ENCODE measurements around the gene GOLGA6L2. TPM values are rescaled to one million over a fixed set of nuclear protein-coding genes. Genes with fewer than 3 reads are reported as not detected.
"Not testable (repeated sequence)": the region's sequence is repeated elsewhere in the genome, so short reads cannot be mapped to it uniquely, and the experiment has no call there.

The GOLGA6L2 gene
- total RNA-seq, 1 experiment from 2014 or later = not detected

DNA sequence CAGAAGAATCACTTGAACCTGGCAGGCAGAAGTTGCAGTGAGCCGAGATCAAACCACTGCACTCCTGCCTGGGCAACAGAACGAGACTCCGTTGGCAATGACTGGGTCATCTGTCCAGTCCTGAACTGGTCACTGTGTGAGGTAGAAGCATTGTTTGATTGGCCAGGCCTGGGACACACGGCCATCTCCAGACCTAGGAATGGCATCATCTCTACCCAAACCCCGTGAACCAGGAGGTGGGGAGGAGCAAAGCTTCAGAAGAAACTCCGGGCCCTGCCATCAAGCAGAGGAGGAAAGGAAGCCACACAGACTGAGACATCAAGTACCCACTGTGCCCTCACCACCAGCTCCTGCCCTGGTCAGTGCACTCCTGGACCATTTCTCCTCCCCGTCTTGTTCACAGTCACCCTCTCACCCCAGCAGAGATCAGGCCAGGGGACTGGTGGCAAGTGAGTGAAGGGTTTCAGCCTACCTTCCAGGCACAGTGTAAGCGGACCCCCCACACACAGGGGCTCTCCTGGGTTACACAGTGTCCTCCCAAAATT lies 31.6 kb downstream of the GOLGA6L2 start:
- H3K18ac ChIP-seq (ENCODE audit: insufficient read length, low read depth, low read length) = no peak overlapping the region
- no peaks in the 10 kb centered on the region for H3K23me2 ChIP-seq (ENCODE audit: insufficient read length, low read depth, low read length, poor library complexity, severe bottlenecking)
- no peak overlapping the region for H2BK20ac ChIP-seq (ENCODE audit: low read depth, low read length, poor library complexity, severe bottlenecking)
- H4K20me1 ChIP-seq (ENCODE audit: control insufficient read depth, insufficient read depth, insufficient read length) = no peaks in the 10 kb centered on the region
- no peak overlapping the region for H2BK120ac ChIP-seq (ENCODE audit: low read depth, low read length, poor library complexity, severe bottlenecking)
- H3K23ac ChIP-seq (ENCODE audit: insufficient read length, low read depth, low read length) = no peak overlapping the region
- no peak overlapping the region for H3K27ac ChIP-seq (ENCODE audit: insufficient read length, low read depth, low read length)
- no peak overlapping the region for H4K8ac ChIP-seq (replicated peaks; ENCODE audit: insufficient read length, low read depth, low read length)
- TF ChIP-seq, protein P1, sequence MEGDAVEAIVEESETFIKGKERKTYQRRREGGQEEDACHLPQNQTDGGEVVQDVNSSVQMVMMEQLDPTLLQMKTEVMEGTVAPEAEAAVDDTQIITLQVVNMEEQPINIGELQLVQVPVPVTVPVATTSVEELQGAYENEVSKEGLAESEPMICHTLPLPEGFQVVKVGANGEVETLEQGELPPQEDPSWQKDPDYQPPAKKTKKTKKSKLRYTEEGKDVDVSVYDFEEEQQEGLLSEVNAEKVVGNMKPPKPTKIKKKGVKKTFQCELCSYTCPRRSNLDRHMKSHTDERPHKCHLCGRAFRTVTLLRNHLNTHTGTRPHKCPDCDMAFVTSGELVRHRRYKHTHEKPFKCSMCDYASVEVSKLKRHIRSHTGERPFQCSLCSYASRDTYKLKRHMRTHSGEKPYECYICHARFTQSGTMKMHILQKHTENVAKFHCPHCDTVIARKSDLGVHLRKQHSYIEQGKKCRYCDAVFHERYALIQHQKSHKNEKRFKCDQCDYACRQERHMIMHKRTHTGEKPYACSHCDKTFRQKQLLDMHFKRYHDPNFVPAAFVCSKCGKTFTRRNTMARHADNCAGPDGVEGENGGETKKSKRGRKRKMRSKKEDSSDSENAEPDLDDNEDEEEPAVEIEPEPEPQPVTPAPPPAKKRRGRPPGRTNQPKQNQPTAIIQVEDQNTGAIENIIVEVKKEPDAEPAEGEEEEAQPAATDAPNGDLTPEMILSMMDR (conservative IDR thresholded peaks at IDR 0.05) = no peak
- no peak overlapping the region for H4K91ac ChIP-seq (ENCODE audit: insufficient read length, low read depth, low read length)
- H3K4me3 Mint-ChIP-seq = no peak overlapping the region
- no peak overlapping the region for H3K14ac ChIP-seq (ENCODE audit: insufficient read depth, low read length)
- no peak overlapping the region for H4K5ac ChIP-seq (ENCODE audit: insufficient read length, low read depth, low read length)
- no peaks in the 10 kb centered on the region for H3K79me2 ChIP-seq (ENCODE audit: insufficient read depth, low read length)
- no peak overlapping the region for H3T11ph ChIP-seq (ENCODE audit: low read length)
- no peak overlapping the region for H3K4me2 ChIP-seq (ENCODE audit: insufficient read depth, insufficient read length, low read length)
- H3K27me3 Mint-ChIP-seq (ENCODE audit: low read depth) = no peaks in the 10 kb centered on the region
- no peak overlapping the region for H2BK5ac ChIP-seq (ENCODE audit: insufficient read length, low read length)
- H3K9ac ChIP-seq (ENCODE audit: extremely low read depth, insufficient read length, low read length) = no peak overlapping the region
- no peak overlapping the region for H3K4ac ChIP-seq (ENCODE audit: low read depth, low read length)
- H2BK12ac ChIP-seq (ENCODE audit: insufficient read length, low read depth, low read length) = no peak overlapping the region
- DNase-seq = no peak
- no CpG with 5 or more reads among the region's 8 CpGs for WGBS (ENCODE audit: extremely low coverage, insufficient read length, low lambda C conversion rate)
- H3K9me3 Mint-ChIP-seq = peaks cover 65 to 70% of the 10 kb centered on the region in 2 experiments
- H3K4me1 Mint-ChIP-seq = peaks cover 0 to 7% of the 10 kb centered on the region in 2 experiments; a peak in 1 of 4 replicates
- peaks cover 3 to 10% (median 4%) of the 10 kb centered on the region in 3 experiments; a peak in 3 of 7 replicates for H3K36me3 Mint-ChIP-seq (ENCODE audit: insufficient read depth in 1 of 3, low read depth in 3 of 3)
- no peak overlapping the region for H2AFZ ChIP-seq (ENCODE audit: low read length)
- no peaks in the 10 kb centered on the region for H3K79me1 ChIP-seq (ENCODE audit: insufficient read depth, low read depth, low read length, poor library complexity, severe bottlenecking)
- H3K56ac ChIP-seq (ENCODE audit: insufficient read length, low read depth, low read length) = no peak overlapping the region
- H3K27ac Mint-ChIP-seq = no peak overlapping the region
- no peak overlapping the region for H2AK5ac ChIP-seq (ENCODE audit: insufficient read length, low read length)
- H3K9me3 ChIP-seq (ENCODE audit: control insufficient read depth, low read depth, low read length) = peaks cover 18% of the 10 kb centered on the region
- no peak overlapping the region for H2BK15ac ChIP-seq (ENCODE audit: low read depth, low read length)
- H3K4me1 ChIP-seq (ENCODE audit: insufficient read depth, low read length) = no peaks in the 10 kb centered on the region
- H3K27me3 ChIP-seq (ENCODE audit: insufficient read depth, low read length) = no peaks in the 10 kb centered on the region

DNA sequence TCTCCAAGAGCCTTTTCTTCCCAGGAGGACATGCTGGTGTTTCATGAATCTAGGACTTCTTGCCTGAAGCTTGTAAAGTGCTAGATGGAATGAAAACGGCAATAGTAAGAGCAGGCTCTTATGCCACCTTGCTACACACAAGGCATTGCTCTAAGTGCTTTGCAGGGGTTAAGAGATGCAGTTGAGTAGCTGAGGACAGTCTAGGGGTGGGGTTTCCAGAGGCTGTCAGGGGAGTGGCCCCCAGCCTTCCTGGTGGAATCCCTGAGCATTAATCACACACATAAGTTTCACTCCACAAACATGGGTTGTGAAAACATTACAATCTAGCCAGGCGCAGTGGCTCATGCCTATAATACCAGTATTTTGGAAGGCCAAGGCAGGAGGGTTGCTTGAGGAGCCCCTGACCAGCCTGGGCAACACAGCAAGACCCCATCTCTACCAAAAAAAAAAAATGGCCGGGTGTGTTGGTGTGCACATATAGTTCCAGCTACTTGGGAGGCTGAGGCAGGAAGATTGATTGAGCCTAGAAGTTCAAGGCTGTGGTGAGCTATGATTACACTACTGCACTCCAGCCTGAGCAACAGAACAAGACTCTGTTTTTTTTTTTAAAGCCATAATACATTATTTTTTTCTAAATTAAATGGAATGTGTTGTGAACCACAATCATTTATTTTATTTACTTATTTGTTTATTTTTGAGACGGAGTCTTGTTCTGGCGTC lies 34.0 kb downstream of the GOLGA6L2 start:
- not testable (repeated sequence) for H3T11ph ChIP-seq (ENCODE audit: low read length); H2AFZ ChIP-seq (ENCODE audit: low read length); H3K9me3 ChIP-seq (ENCODE audit: control insufficient read depth, low read depth, low read length); H3K27ac ChIP-seq (ENCODE audit: insufficient read length, low read depth, low read length); H3K4me1 Mint-ChIP-seq; H3K27me3 ChIP-seq (ENCODE audit: insufficient read depth, low read length); H2BK15ac ChIP-seq (ENCODE audit: low read depth, low read length); H4K8ac ChIP-seq (replicated peaks; ENCODE audit: insufficient read length, low read depth, low read length); H4K20me1 ChIP-seq (ENCODE audit: control insufficient read depth, insufficient read depth, insufficient read length); H3K23me2 ChIP-seq (ENCODE audit: insufficient read length, low read depth, low read length, poor library complexity, severe bottlenecking); H3K79me1 ChIP-seq (ENCODE audit: insufficient read depth, low read depth, low read length, poor library complexity, severe bottlenecking); H3K56ac ChIP-seq (ENCODE audit: insufficient read length, low read depth, low read length); H2AK5ac ChIP-seq (ENCODE audit: insufficient read length, low read length); H3K9ac ChIP-seq (ENCODE audit: extremely low read depth, insufficient read length, low read length); H3K27me3 Mint-ChIP-seq (ENCODE audit: low read depth); H3K14ac ChIP-seq (ENCODE audit: insufficient read depth, low read length); H3K23ac ChIP-seq (ENCODE audit: insufficient read length, low read depth, low read length); H3K4me2 ChIP-seq (ENCODE audit: insufficient read depth, insufficient read length, low read length); H2BK12ac ChIP-seq (ENCODE audit: insufficient read length, low read depth, low read length); H3K4me1 ChIP-seq (ENCODE audit: insufficient read depth, low read length); H3K79me2 ChIP-seq (ENCODE audit: insufficient read depth, low read length); H3K4me3 Mint-ChIP-seq; H3K27ac Mint-ChIP-seq; H2BK20ac ChIP-seq (ENCODE audit: low read depth, low read length, poor library complexity, severe bottlenecking); H3K18ac ChIP-seq (ENCODE audit: insufficient read length, low read depth, low read length); H3K4ac ChIP-seq (ENCODE audit: low read depth, low read length); H4K91ac ChIP-seq (ENCODE audit: insufficient read length, low read depth, low read length); H2BK120ac ChIP-seq (ENCODE audit: low read depth, low read length, poor library complexity, severe bottlenecking); H4K5ac ChIP-seq (ENCODE audit: insufficient read length, low read depth, low read length); H2BK5ac ChIP-seq (ENCODE audit: insufficient read length, low read length); DNase-seq
- H3K9me3 Mint-ChIP-seq = peaks cover 61 to 64% of the 10 kb centered on the region in 2 experiments
- H3K36me3 Mint-ChIP-seq (ENCODE audit: insufficient read depth in 1 of 3, low read depth in 3 of 3) = peaks cover 0 to 12% (median 4%) of the 10 kb centered on the region in 3 experiments; a peak in 4 of 7 replicates
- no CpG with 5 or more reads among the region's 5 CpGs for WGBS (ENCODE audit: extremely low coverage, insufficient read length, low lambda C conversion rate)

Data from H9 (cell line).